Gastrocnemius medialis (tissue), 4 donors: Measurements from ENCODE around the gene MIPOL1.

Source experiments
- CTCF ChIP-seq, 5 experiments: fragments of 450-650 bp in 3 of 5; fragments of 200-600 bp in 2 of 5; sonication (generic) in 2 of 5; IDR thresholded peaks in 4 of 5; conservative IDR thresholded peaks in 1 of 5; 1 replicate in 4 of 5; 2 replicates in 1 of 5; pipeline ENCODE4 v1.5.1; 2016 to 2019; ENCODE audit warnings: antibody characterized with exemption in 5 of 5, mild to moderate bottlenecking in 3 of 5, moderate library complexity in 3 of 5
- POLR2A ChIP-seq, 2 donors: fragments of 450-650 bp; IDR thresholded peaks; one replicate each; pipeline ENCODE4 v1.6.1; 2017; ENCODE audit warnings: antibody characterized with exemption in 2 of 2, mild to moderate bottlenecking in 2 of 2, moderate library complexity in 2 of 2

- TF ChIP-seq POLR2A (IDR thresholded peaks at IDR 0.05), result no peak
- no peak for TF ChIP-seq CTCF (IDR thresholded peaks at IDR 0.05 in 4 of 5, conservative IDR thresholded peaks at IDR 0.05 in 1 of 5)
Measured at GRCh38 chr14:37399517-37399916, 201.8 kb downstream of the MIPOL1 start.
